PC-9 (cell line): ENCODE data around the gene ELP4. TPM values are rescaled to one million over a fixed set of nuclear protein-coding genes. Genes with fewer than 3 reads are reported as not detected.
A peak's percentile ranks its signal among the peaks of the same experiment; 100 is the strongest.

Experiments
- BruUV-seq: library from RNA; stranded (reverse); fragments of 400-500 nt; replicated peaks from 2 replicates; lab custom pipeline; 2021; lab: Mats Ljungman, UMichigan
- CTCF ChIA-PET: fragments of 300-600 bp; sonication (Branson Sonifier 250); formaldehyde crosslinking; loops from one replicate; lab custom pipeline; 2022; ENCODE audit warnings: antibody characterized with exemption; lab: Charles Lee
- POLR2A ChIA-PET: fragments of 300-600 bp; sonication (Branson Sonifier 250); formaldehyde crosslinking; loops from one replicate; lab custom pipeline; 2022; ENCODE audit warnings: antibody characterized with exemption; ENCODE audit not compliant: unreplicated experiment; lab: Charles Lee
- DNase-seq, 2 experiments: peaks; one replicate each; pipeline versions ENCODE4 v3.0.0 to v3.0.0-alpha.2; 2015 to 2022; ENCODE audit warnings: mixed read lengths in 1 of 2
- H2AFZ ChIP-seq: fragments of 200-600 bp; sonication (generic); 2 replicates; pipeline ENCODE4 v1.8.1; 2017; ENCODE audit warnings: antibody characterized with exemption
- H3F3A ChIP-seq: fragments of 200-600 bp; sonication (generic); 2 replicates; pipeline ENCODE4 v1.8.1; 2017; ENCODE audit warnings: antibody characterized with exemption, mild to moderate bottlenecking, low read depth; ENCODE audit not compliant: insufficient read depth
- H3K27ac ChIP-seq: fragments of 200-600 bp; sonication (generic); 2 replicates; pipeline ENCODE4 v1.6.1; 2016; ENCODE audit warnings: mixed run types
- H3K27me3 ChIP-seq: fragments of 200-600 bp; sonication (generic); 2 replicates; pipeline ENCODE4 v1.6.1; 2016; ENCODE audit warnings: low read depth, mixed run types; ENCODE audit not compliant: insufficient read depth
- H3K36me3 ChIP-seq: fragments of 200-600 bp; sonication (generic); 2 replicates; pipeline ENCODE4 v1.6.1; 2016; ENCODE audit warnings: low read depth, mixed run types
- H3K4me1 ChIP-seq: fragments of 200-600 bp; sonication (generic); replicated peaks from 2 replicates; pipeline ENCODE4 v1.6.1; 2016; ENCODE audit warnings: mixed run types; ENCODE audit not compliant: insufficient read depth
- H3K4me2 ChIP-seq: fragments of 200-600 bp; sonication (generic); 2 replicates; pipeline ENCODE4 v1.6.1; 2017; ENCODE audit warnings: mixed run types
- H3K4me3 ChIP-seq: fragments of 200-600 bp; sonication (generic); 2 replicates; pipeline ENCODE4 v1.6.1; 2016; ENCODE audit warnings: mixed run types
- H3K79me2 ChIP-seq: fragments of 200-600 bp; sonication (generic); 2 replicates; pipeline ENCODE4 v1.6.1; 2017; ENCODE audit warnings: low read depth, mixed run types
- H3K9me2 ChIP-seq: fragments of 200-600 bp; sonication (generic); 2 replicates; pipeline ENCODE4 v1.8.1; 2017; ENCODE audit warnings: mild to moderate bottlenecking; ENCODE audit not compliant: insufficient read depth
- H3K9me3 ChIP-seq: fragments of 200-600 bp; sonication (generic); 2 replicates; pipeline ENCODE4 v1.8.1; 2016; ENCODE audit warnings: low read depth; ENCODE audit not compliant: insufficient read depth
- H4K20me1 ChIP-seq: fragments of 200-600 bp; sonication (generic); 2 replicates; pipeline ENCODE4 v1.8.1; 2017; ENCODE audit not compliant: insufficient read depth
- EZH2 ChIP-seq: fragments of 200-600 bp; sonication (generic); IDR thresholded peaks from 2 replicates; pipeline ENCODE4 v1.8.0; 2017; ENCODE audit warnings: antibody characterized with exemption, low read depth
- intact Hi-C: fragments of 100-400 bp; cut with micrococcal nuclease; formaldehyde crosslinking; loops from one replicate; pipeline ENCODE4 v1.10.0; 2022; ENCODE audit not compliant: unreplicated experiment
- total RNA-seq: library from RNA; stranded (reverse); gene quantifications from 2 replicates; pipeline ENCODE4 v1.2.3, GENCODE V29; 2021
- TF ChIP-seq, protein P1 (sequence below): fragments of 200-600 bp; sonication (generic); conservative IDR thresholded peaks from 2 replicates; pipeline ENCODE4 v1.6.1; 2017; ENCODE audit warnings: mixed run types, antibody characterized with exemption, mild to moderate bottlenecking, moderate library complexity

Gene ELP4
- total RNA-seq, 1 experiment from 2014 or later, result 20.5 TPM

DNA sequence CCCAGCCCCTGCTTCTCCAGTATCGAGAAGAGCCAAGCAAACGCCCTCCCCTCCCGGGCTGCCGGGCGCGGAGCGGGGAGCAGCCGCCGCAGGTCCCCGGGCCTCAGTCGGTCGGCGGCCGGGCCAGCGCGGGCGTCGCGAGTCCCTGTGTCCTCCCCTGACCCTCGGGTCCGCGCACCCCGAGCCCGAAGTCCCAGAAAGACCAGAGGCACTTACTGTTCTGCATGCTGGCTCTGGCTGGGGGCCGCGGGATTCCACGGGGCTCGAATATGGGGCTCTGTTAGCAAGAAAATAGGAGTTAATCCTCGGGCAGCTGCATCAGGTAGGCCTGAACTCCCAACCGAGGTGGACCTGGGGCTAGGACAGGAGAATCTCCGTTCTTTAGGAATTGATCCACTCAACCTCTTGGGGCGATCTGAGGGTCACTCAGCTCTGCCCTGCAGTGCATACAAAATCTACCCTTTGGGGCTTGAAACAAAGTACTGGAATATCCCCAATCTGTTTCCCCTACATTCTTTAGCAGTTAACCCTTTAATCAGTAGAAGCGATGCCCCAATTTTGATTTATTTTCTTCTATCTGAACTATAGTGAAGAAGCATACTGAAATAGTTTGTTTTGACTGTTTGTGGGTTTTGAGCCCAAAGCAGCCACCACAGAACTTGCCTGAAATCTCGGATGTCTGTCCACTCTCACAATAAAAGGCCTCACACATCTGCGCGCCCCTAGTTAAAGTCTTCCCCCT lies 296.8 kb downstream of the ELP4 start:
- no peaks in the 10 kb centered on the region for H3K9me3 ChIP-seq
- ChIA-PET CTCF (no interaction called here), POLR2A (no interaction called here)
- no peak for DNase-seq
- H3K4me2 ChIP-seq, result peak overlapping the region; percentile 94; the same call in 1 of the 2 replicates
- no peaks in the 10 kb centered on the region for H4K20me1 ChIP-seq
- no peak overlapping the region for H3K4me3 ChIP-seq
- H3K27me3 ChIP-seq, result no peaks in the 10 kb centered on the region
- H2AFZ ChIP-seq, result no peak overlapping the region
- no peak for TF ChIP-seq EZH2
- TF ChIP-seq, protein P1, sequence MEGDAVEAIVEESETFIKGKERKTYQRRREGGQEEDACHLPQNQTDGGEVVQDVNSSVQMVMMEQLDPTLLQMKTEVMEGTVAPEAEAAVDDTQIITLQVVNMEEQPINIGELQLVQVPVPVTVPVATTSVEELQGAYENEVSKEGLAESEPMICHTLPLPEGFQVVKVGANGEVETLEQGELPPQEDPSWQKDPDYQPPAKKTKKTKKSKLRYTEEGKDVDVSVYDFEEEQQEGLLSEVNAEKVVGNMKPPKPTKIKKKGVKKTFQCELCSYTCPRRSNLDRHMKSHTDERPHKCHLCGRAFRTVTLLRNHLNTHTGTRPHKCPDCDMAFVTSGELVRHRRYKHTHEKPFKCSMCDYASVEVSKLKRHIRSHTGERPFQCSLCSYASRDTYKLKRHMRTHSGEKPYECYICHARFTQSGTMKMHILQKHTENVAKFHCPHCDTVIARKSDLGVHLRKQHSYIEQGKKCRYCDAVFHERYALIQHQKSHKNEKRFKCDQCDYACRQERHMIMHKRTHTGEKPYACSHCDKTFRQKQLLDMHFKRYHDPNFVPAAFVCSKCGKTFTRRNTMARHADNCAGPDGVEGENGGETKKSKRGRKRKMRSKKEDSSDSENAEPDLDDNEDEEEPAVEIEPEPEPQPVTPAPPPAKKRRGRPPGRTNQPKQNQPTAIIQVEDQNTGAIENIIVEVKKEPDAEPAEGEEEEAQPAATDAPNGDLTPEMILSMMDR, result no peak
- peaks cover 6% of the 10 kb centered on the region for H3F3A ChIP-seq
- intact Hi-C loops, result loop anchor here (10.0 kb wide), 1 partner anchor 368 kb away; no protein-coding TSS in a partner anchor
- peaks cover 12% of the 10 kb centered on the region for H3K4me1 ChIP-seq
- no peak overlapping the region for H3K27ac ChIP-seq
- H3K9me2 ChIP-seq, result no peaks in the 10 kb centered on the region
- H3K36me3 ChIP-seq, result peaks cover 6% of the 10 kb centered on the region; the same call in 1 of the 2 replicates
- BruUV-seq, result no TSS peak
- H3K79me2 ChIP-seq, result peaks cover 48% of the 10 kb centered on the region

DNA sequence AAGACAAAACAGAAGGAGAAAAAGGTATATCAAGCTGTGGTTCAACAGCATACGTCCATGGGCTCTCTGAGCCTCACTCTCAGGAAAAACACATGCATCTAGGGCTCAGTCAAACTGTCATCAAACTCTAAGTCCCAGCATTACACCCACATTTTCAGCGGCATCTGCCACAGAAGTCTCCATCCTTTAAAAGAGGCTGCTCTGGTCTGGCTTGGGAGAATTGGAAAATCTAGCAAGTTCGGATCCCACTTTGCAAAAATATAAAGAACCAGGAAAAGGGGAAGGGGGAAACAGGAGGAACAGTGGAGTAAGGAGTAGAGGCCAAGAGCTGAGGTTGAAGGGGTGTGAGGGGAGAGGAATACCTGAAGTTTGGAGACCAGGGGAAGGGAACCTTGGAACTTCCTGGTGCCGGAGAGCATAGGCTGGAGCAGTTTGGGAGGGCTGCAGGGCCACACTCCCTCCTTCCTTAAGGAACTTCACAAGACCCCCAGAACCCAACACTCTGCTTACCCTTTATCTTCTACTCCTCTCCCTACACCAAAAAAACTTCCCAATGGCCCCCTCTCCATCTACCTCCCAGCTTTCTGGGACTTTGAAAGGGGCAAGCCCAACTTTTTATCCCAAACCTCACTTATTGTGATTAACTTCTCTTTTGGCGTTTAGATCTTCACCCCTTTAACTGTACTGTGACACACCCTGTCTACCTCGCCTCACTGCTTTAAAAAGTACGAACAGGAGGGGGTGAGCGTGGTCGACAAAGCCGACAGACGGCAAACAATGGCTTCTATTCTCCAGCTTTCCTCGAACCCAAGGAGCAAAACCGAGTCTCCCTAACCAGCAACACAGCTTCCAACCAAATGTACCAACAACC lies 297.6 kb downstream of the ELP4 start:
- Histone ChIP-seq H3K79me2 (peaks cover 48% of the 10 kb centered on the region), H2AFZ (no peak overlapping the region), H3K4me1 (peaks cover 15% of the 10 kb centered on the region), H3K9me3 (no peaks in the 10 kb centered on the region), H3K4me3 (no peak overlapping the region; the same call in 1 of the 2 replicates), H4K20me1 (no peaks in the 10 kb centered on the region), H3K27ac (no peak overlapping the region), H3K4me2 (peak overlapping the region; percentile 94), H3K36me3 (no peaks in the 10 kb centered on the region), H3K9me2 (no peaks in the 10 kb centered on the region), H3F3A (peaks cover 9% of the 10 kb centered on the region), H3K27me3 (no peaks in the 10 kb centered on the region)
- no peak for DNase-seq
- intact Hi-C loops, result loop anchor here (10.0 kb wide), 1 partner anchor 368 kb away; no protein-coding TSS in a partner anchor
- TF ChIP-seq, protein P1, result no peak
- TF ChIP-seq EZH2, result no peak
- ChIA-PET CTCF (no interaction called here), POLR2A (interaction anchor here (0.7 kb wide), 1 partner anchor 131 kb away, joined by 4 read pairs; no protein-coding TSS in a partner anchor)
- no TSS peak for BruUV-seq
